SU-DHL-6 (cell line): ENCODE results near the gene ASPDH.

Experiments used
- CTCF ChIP-seq: fragments of 200-600 bp; sonication (generic); IDR thresholded peaks from one replicate; pipeline ENCODE4 v1.5.1; 2017; ENCODE audit warnings: antibody characterized with exemption, mild to moderate bottlenecking, low read length, moderate library complexity; ENCODE audit not compliant: insufficient read depth, poor library complexity, severe bottlenecking
- EZH2phosphoT487 ChIP-seq: fragments of 200-600 bp; sonication (generic), shearing (Covaris generic); conservative IDR thresholded peaks from 2 replicates; pipeline ENCODE4 v1.6.1; 2018; ENCODE audit warnings: mild to moderate bottlenecking, antibody characterized with exemption, low read length, moderate library complexity, mixed read lengths

- no peak for TF ChIP-seq CTCF
- no peak for TF ChIP-seq EZH2phosphoT487
Measured at GRCh38 chr19:50537306-50537685, 23.6 kb upstream of the ASPDH start.
